Measurements from ENCODE around the gene SLIT3.

Gene SLIT3

DNA sequence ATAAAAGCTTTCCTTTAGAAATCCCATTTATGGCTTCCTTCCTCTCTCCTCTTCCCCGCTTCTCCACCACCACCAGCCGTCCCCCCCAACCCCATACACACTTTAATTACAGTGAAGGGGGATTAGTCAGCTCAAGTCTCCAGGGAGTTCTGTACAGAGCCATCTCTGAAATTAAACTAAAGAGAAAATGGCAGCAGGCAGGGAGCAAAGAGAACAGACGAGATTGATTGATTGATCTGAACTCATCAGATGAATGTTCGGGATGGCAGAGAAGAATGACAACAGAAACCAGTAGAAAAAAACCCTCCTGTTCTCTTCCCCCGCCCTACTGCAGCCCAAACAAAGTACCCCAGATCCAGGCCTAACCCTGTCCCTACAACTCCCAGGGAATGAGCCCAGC lies 480.1 kb downstream of the SLIT3 start:
- Histone ChIP-seq H3K27ac (replicated peaks) (no peak overlapping the region), H3K27me3 (ENCODE audit: insufficient read depth, poor library complexity, severe bottlenecking) (peaks cover 2% of the 10 kb centered on the region), H3K4me3 (replicated peaks; ENCODE audit: insufficient read depth, low read length) (no peak overlapping the region)
- TF ChIP-seq CTCF (IDR thresholded peaks at IDR 0.05; ENCODE audit: insufficient read depth, low read length) (no peak), GABPA (IDR thresholded peaks at IDR 0.05; ENCODE audit: low read depth) (no peak), POLR2AphosphoS5 (IDR thresholded peaks at IDR 0.05; ENCODE audit: low read depth) (no peak), SPI1 (IDR thresholded peaks at IDR 0.05; ENCODE audit: borderline replicate concordance, low read depth) (no peak)
- TF ChIP-seq, protein P1, sequence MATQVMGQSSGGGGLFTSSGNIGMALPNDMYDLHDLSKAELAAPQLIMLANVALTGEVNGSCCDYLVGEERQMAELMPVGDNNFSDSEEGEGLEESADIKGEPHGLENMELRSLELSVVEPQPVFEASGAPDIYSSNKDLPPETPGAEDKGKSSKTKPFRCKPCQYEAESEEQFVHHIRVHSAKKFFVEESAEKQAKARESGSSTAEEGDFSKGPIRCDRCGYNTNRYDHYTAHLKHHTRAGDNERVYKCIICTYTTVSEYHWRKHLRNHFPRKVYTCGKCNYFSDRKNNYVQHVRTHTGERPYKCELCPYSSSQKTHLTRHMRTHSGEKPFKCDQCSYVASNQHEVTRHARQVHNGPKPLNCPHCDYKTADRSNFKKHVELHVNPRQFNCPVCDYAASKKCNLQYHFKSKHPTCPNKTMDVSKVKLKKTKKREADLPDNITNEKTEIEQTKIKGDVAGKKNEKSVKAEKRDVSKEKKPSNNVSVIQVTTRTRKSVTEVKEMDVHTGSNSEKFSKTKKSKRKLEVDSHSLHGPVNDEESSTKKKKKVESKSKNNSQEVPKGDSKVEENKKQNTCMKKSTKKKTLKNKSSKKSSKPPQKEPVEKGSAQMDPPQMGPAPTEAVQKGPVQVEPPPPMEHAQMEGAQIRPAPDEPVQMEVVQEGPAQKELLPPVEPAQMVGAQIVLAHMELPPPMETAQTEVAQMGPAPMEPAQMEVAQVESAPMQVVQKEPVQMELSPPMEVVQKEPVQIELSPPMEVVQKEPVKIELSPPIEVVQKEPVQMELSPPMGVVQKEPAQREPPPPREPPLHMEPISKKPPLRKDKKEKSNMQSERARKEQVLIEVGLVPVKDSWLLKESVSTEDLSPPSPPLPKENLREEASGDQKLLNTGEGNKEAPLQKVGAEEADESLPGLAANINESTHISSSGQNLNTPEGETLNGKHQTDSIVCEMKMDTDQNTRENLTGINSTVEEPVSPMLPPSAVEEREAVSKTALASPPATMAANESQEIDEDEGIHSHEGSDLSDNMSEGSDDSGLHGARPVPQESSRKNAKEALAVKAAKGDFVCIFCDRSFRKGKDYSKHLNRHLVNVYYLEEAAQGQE (IDR thresholded peaks at IDR 0.05; ENCODE audit: insufficient replicate concordance, low read depth): no peak
- DNase-seq (ENCODE audit: low read depth in 1 of 2, low spot score in 1 of 2): no peak

DNA sequence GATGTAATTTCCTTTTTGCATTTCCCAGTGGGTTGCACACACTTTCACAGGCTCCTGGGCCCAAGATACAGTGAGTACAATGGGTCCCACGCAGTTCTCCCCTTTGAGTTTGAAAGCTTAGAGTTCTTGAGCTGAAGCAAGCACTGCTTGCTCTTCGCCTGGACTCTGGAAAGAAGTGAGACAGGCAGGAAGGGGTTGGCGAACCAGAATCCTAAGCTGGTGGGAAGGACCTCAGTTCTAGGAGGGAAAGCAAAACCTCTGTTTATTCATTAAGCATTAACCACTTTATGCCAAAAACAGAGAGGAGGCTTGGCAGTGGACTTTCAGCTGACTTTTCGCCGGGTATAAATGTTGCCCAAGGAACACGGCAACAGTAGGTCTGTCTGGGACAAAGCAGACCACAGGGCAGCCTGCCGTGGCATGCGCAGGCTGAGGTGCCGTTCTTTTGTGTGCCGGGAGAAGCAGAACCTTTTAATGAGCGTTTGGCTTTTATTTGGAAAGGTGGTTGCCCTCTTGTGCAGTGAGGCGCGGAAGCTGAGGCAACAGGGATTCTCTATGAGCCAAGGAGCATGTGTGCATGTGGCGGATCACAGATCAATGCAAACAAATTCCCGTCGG lies 481.8 kb downstream of the SLIT3 start:
- Histone ChIP-seq H3K4me3 (replicated peaks; ENCODE audit: insufficient read depth, low read length) (no peak overlapping the region), H3K27ac (replicated peaks) (no peak overlapping the region)
- DNase-seq (ENCODE audit: low read depth in 1 of 2, low spot score in 1 of 2): no peak

DNA sequence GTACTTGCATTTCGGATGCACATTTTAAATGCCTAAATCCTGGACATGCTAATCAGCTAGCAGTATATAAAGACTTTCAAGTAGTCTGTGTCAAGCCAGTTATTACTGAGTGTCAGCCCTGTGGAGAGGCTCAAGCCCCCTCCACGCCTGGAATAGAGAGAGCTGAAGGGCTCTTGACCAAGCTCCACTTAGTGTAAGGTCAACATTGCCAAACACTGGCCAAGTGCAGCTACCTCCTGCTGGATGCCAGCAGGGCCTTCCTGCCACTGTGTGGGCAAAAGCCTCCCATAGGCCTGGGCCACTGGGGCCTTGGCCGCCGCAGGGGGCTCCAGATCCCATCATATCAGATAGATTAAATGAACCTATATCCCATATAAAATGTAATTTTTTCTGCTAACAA lies 482.4 kb downstream of the SLIT3 start:
- TF ChIP-seq POLR2AphosphoS5 (IDR thresholded peaks at IDR 0.05; ENCODE audit: low read depth) (no peak), CTCF (IDR thresholded peaks at IDR 0.05; ENCODE audit: insufficient read depth, low read length) (no peak), SPI1 (IDR thresholded peaks at IDR 0.05; ENCODE audit: borderline replicate concordance, low read depth) (no peak), GABPA (IDR thresholded peaks at IDR 0.05; ENCODE audit: low read depth) (no peak)
- TF ChIP-seq, protein P1 (IDR thresholded peaks at IDR 0.05; ENCODE audit: insufficient replicate concordance, low read depth): no peak
- H3K27me3 ChIP-seq (ENCODE audit: insufficient read depth, poor library complexity, severe bottlenecking): peaks cover 2% of the 10 kb centered on the region
- H3K4me3 ChIP-seq (replicated peaks; ENCODE audit: insufficient read depth, low read length): no peak overlapping the region
- no peak for DNase-seq (ENCODE audit: low read depth in 1 of 2, low spot score in 1 of 2)
- no peak overlapping the region for H3K27ac ChIP-seq (replicated peaks)

More for the DNA sequence above, 481.8 kb downstream of the SLIT3 start:
- peaks cover 2% of the 10 kb centered on the region for H3K27me3 ChIP-seq (ENCODE audit: insufficient read depth, poor library complexity, severe bottlenecking)
- no peak for TF ChIP-seq SPI1 (IDR thresholded peaks at IDR 0.05; ENCODE audit: borderline replicate concordance, low read depth)
- no peak for TF ChIP-seq POLR2AphosphoS5 (IDR thresholded peaks at IDR 0.05; ENCODE audit: low read depth)
- TF ChIP-seq, protein P1 (IDR thresholded peaks at IDR 0.05; ENCODE audit: insufficient replicate concordance, low read depth): no peak
- no peak for TF ChIP-seq CTCF (IDR thresholded peaks at IDR 0.05; ENCODE audit: insufficient read depth, low read length)
